ENCODE results near the gene NOC4L. TPM values are rescaled to one million over a fixed set of nuclear protein-coding genes. Genes with fewer than 3 reads are reported as not detected.

NOC4L gene
- total RNA-seq, 2 experiments from 2014 or later: 29.3 to 29.4 TPM

DNA sequence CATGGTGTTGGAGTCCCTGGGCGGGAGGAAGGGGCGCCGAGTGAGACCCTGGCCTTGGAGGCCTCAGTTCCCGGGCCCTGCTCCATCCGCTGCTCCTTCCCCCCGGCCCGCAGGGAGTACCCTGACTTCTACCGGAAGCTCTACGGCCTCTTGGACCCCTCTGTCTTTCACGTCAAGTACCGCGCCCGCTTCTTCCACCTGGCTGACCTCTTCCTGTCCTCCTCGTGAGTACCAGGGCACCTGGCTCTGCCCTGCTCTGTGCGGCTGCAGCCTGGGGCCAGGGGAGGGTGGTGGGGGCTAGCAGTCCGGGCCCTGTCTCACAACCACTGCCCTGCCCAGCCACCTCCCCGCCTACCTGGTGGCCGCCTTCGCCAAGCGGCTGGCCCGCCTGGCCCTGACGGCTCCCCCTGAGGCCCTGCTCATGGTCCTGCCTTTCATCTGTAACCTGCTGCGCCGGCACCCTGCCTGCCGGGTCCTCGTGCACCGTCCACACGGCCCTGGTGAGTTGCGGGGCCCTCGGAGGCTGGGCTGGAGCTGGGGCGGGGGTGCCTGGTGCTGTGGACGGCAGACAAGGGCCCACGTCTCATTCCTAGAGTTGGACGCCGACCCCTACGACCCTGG, 7.0 kb downstream of the NOC4L start:
- H3K27me3 Mint-ChIP-seq: no peaks in the 10 kb centered on the region

DNA sequence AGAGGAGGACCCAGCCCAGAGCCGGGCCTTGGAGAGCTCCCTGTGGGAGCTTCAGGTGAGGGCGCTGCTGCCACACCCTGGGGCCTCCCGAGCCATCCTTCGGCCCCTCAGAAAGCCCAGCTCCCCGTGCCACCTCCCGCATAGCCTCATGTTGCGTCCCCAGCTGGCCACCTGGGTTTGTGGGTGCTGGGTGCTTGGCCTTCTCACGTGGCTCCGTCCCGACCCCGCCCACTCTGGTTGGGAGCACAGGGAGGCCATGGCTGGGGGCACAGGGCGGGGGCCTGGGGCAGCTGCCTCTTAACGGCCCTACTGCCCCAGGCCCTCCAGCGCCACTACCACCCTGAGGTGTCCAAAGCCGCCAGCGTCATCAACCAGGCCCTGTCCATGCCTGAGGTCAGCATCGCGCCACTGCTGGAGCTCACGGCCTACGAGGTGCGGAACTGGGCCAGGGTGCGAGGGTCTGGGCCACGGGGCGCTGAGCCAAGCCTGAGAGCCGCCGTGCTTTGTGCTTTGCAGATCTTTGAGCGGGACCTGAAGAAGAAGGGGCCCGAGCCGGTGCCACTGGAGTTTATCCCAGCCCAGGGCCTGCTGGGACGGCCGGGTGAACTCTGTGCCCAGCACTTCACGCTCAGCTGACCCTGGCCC, 7.6 kb downstream of the NOC4L start:
- no peaks in the 10 kb centered on the region for H3K36me3 Mint-ChIP-seq
- no peak overlapping the region for H3K27ac Mint-ChIP-seq
- POLR2A ChIA-PET: no interaction called here
- DNase-seq (peak; percentile 29), ATAC-seq (ENCODE audit: low read depth) (no peak)
- H3K27me3 Mint-ChIP-seq: no peaks in the 10 kb centered on the region
- H3K4me1 Mint-ChIP-seq: peaks cover 1% of the 10 kb centered on the region
- no peaks in the 10 kb centered on the region for H3K9me3 Mint-ChIP-seq
- H3K4me3 Mint-ChIP-seq: no peak overlapping the region

More for the DNA sequence above, 7.0 kb downstream of the NOC4L start:
- ATAC-seq (ENCODE audit: low read depth) (no peak), DNase-seq (peak; percentile 26)
- H3K36me3 Mint-ChIP-seq: no peaks in the 10 kb centered on the region
- peaks cover 4% of the 10 kb centered on the region for H3K4me1 Mint-ChIP-seq
- POLR2A ChIA-PET: no interaction called here
- H3K9me3 Mint-ChIP-seq: no peaks in the 10 kb centered on the region
- H3K4me3 Mint-ChIP-seq: no peak overlapping the region
- peak overlapping the region; percentile 16 for H3K27ac Mint-ChIP-seq

GRCh38 chr12:132152411-132152821, 8.2 kb downstream of the NOC4L start:
- Mint-ChIP-seq H3K36me3 (no peaks in the 10 kb centered on the region), H3K27me3 (no peaks in the 10 kb centered on the region), H3K9me3 (no peaks in the 10 kb centered on the region), H3K4me3 (no peak overlapping the region), H3K4me1 (peaks cover 1% of the 10 kb centered on the region), H3K27ac (no peak overlapping the region)
- peak; percentile 26 for DNase-seq
- ATAC-seq (ENCODE audit: low read depth): no peak
- POLR2A ChIA-PET: no interaction called here

GRCh38 chr12:132152953-132153352, 8.7 kb downstream of the NOC4L start:
- ATAC-seq (ENCODE audit: low read depth): no peak
- Mint-ChIP-seq H3K27ac (no peak overlapping the region), H3K4me3 (no peak overlapping the region), H3K27me3 (no peaks in the 10 kb centered on the region), H3K4me1 (peaks cover 1% of the 10 kb centered on the region), H3K36me3 (no peaks in the 10 kb centered on the region), H3K9me3 (no peaks in the 10 kb centered on the region)
- DNase-seq: peak; percentile 29
- POLR2A ChIA-PET: no interaction called here

DNA sequence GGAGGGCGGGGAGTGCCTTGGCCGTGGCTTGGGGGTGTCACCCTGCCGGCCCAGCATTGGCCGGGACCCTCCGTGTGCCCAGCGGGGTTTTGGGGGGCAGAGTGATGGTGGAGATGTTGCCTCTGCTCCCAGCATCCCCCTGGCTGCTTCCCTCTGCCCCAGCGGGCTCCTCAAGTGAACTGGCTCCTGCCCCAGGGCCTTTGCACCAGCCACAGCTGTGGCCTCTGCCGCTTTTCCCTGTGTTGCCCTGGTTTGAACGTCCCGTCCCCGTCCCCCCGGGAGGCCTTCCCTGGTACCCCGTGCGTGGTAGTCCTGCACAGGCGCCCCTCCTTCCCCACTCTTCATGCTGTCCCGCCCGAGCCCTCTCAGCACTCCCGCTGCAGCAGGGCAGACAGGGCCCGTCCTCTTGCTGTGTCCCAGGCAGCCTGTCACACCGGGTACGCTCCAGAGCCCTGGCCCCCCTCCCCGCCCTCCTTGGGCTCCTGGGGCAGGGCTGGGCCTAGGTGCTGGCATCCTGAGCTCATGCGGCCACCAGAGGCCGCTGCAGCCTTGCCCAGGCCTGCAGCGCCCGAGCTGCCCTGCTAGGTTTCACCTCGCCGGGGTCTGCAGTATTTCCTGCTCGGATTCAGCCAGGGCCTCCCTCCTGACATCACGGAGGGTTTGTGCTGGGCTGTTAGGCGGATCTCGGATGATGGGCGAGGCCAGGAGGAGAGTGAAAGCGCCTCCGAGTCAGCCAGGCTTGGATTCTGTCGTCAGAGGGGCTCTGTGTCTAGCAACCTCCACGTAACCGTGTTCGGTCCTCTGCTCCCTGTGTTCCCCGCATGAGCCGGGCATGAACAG, 9.5 kb downstream of the NOC4L start:
- Mint-ChIP-seq H3K27me3 (no peaks in the 10 kb centered on the region), H3K36me3 (no peaks in the 10 kb centered on the region), H3K27ac (peak overlapping the region; percentile 21), H3K4me1 (peaks cover 1% of the 10 kb centered on the region), H3K9me3 (no peaks in the 10 kb centered on the region), H3K4me3 (no peak overlapping the region)
- POLR2A ChIA-PET: interaction anchor here (0.6 to 1.1 kb wide), 4 partner anchors 9 to 461 kb away, joined by 3 read pairs; no protein-coding TSS in a partner anchor
- DNase-seq: peak; percentile 84
- ATAC-seq (ENCODE audit: low read depth): peak; percentile 91

DNA sequence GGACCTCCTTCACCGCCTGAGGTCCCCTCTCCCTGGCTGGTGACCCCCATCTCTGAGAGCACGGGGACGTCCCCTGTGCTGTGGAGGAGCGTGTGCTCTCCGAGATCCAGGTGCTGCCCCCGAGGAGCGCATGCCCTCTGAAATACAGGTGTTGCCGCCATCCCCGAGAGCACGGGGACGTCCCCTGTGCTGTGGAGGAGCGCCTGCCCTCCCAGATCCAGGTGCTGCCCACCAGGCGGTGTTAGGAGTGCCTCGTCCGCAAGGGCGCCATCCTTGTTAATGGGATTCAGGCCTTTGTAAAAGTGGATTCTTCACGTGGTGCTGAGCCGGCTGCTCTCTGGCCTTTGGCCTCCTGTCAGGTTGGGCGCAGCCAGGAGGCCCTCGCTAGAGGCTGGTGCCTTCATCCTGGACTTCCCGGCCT, 10.1 kb downstream of the NOC4L start:
- H3K9me3 Mint-ChIP-seq: no peaks in the 10 kb centered on the region
- H3K27me3 Mint-ChIP-seq: no peaks in the 10 kb centered on the region
- H3K4me3 Mint-ChIP-seq: no peak overlapping the region
- ATAC-seq (ENCODE audit: low read depth) (peak; percentile 6), DNase-seq (no peak)
- H3K36me3 Mint-ChIP-seq: no peaks in the 10 kb centered on the region
- H3K27ac Mint-ChIP-seq: peak overlapping the region; percentile 21
- POLR2A ChIA-PET: interaction anchor here (0.6 to 1.5 kb wide), 5 partner anchors 9 to 461 kb away, joined by 3 read pairs; no protein-coding TSS in a partner anchor
- H3K4me1 Mint-ChIP-seq: peaks cover 1% of the 10 kb centered on the region

GRCh38 chr12:132154941-132155770, 10.9 kb downstream of the NOC4L start:
- H3K9me3 Mint-ChIP-seq: no peaks in the 10 kb centered on the region
- no peaks in the 10 kb centered on the region for H3K27me3 Mint-ChIP-seq
- no peaks in the 10 kb centered on the region for H3K36me3 Mint-ChIP-seq
- H3K4me1 Mint-ChIP-seq: peaks cover 1% of the 10 kb centered on the region
- H3K27ac Mint-ChIP-seq: no peak overlapping the region
- POLR2A ChIA-PET: interaction anchor here (1.5 kb wide), 1 partner anchor 32 kb away, joined by 3 read pairs; no protein-coding TSS in a partner anchor
- DNase-seq (peak; percentile 37), ATAC-seq (ENCODE audit: low read depth) (peak; percentile 19)
- no peak overlapping the region for H3K4me3 Mint-ChIP-seq

DNA sequence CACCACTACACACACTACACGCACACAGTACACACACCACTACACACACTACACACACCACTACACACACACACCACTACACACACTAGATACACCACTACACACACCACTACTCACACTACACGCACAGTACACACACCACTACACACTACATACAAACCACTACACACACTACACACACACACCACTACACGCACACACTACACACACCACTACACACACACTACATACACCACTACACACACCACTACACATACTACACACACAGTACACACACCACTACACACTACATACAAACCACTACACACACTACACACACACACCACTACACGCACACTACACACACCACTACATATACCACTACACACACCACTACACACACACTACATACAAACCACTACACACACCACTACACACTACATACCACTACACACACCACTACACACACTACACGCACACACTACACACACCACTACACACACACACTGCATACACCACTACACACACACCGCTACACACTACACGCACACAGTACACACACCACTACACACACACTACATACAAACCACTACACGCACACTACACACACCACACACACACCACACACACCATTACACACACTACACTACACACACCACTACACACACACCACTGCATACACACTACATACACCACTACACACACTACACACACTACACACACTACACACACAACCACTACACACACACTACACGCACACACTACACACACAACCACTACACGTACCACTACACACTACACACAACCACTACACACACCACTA, 11.7 kb downstream of the NOC4L start:
- Mint-ChIP-seq H3K9me3 (no peaks in the 10 kb centered on the region), H3K4me3 (no peak overlapping the region), H3K27ac (no peak overlapping the region), H3K27me3 (no peaks in the 10 kb centered on the region), H3K4me1 (peaks cover 1% of the 10 kb centered on the region), H3K36me3 (no peaks in the 10 kb centered on the region)
- no peak for ATAC-seq (ENCODE audit: low read depth)
- DNase-seq: no peak
- POLR2A ChIA-PET: interaction anchor here (1.5 kb wide), 1 partner anchor 31 kb away, joined by 3 read pairs; no protein-coding TSS in a partner anchor

- H3K9me3 Mint-ChIP-seq: no peaks in the 10 kb centered on the region
- no peak overlapping the region for H3K27ac Mint-ChIP-seq
- peaks cover 1% of the 10 kb centered on the region for H3K4me1 Mint-ChIP-seq
- POLR2A ChIA-PET: no interaction called here
- DNase-seq (no peak), ATAC-seq (ENCODE audit: low read depth) (no peak)
- no peaks in the 10 kb centered on the region for H3K36me3 Mint-ChIP-seq
- H3K27me3 Mint-ChIP-seq: no peaks in the 10 kb centered on the region
- H3K4me3 Mint-ChIP-seq: no peak overlapping the region
These were observed 12.5 kb downstream of the NOC4L start for GRCh38 chr12:132156573-132157325.

DNA sequence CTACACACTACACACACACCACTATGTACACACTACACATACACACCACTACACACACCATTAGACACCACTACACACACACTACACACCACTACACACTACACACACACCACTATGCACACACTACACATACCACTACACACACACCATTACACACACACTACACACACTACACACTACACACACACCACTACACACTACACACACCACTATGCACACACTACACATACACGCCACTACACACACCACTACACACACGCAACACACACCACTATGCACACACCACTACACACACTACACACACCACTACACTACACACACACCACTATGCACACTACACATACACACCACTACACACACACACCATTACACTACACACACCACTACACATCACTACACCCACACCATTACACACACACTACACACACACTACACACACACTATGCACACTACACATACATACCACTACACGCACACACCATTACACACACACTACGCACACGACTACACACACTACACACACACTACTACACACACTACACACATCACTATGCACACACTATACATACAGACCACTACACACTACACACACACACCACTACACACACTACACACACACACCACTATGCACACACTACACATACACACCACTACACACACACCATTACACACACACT, 13.6 kb downstream of the NOC4L start:
- no peak overlapping the region for H3K4me3 Mint-ChIP-seq
- no peaks in the 10 kb centered on the region for H3K9me3 Mint-ChIP-seq
- POLR2A ChIA-PET: no interaction called here
- no peak overlapping the region for H3K27ac Mint-ChIP-seq
- no peaks in the 10 kb centered on the region for H3K27me3 Mint-ChIP-seq
- H3K4me1 Mint-ChIP-seq: peaks cover 4% of the 10 kb centered on the region
- ATAC-seq (ENCODE audit: low read depth) (no peak), DNase-seq (no peak)
- no peaks in the 10 kb centered on the region for H3K36me3 Mint-ChIP-seq

DNA sequence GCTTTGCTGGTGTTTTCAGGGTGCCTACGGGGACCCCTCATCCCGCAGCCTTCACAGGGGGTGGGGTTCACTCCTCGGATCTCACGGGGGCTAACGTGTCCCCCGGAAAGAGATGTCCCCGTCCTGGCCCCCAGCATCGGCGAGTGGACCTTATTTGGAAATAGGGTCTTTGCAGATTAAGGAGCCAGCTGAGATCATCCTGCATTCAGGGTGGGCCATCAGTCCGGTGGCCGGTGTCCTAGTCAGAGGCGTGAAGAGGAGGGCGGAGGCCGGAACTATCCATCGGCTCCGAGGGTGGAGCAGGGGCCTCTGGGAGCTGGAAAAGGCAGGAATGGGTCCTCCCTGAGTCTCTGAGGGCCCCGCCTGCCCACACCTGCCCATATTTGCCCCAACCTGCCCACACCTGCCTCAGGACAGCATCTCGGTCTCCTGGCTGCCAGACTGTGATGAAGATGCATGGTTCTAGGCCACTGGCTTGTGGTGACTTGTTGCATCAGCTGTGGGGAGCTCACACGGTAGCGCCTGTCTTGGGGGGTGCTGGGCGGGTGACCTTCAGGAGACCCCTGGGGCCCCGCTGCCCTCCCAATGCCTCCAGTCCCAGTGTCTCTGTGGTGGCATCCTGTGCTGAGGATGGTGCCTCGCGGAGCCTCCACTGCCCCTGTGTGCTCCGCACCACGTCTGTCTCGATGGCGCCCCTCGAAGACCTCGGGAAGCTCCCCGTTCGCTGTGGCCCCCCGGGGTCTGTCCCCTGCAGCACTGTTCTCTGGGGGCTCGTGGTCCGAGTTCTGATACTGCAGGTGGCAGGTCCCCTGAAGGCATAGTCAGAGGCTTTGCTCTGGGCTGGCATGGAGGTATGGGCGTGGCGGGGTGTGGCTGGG, 14.7 kb downstream of the NOC4L start:
- H3K27me3 Mint-ChIP-seq: no peaks in the 10 kb centered on the region
- H3K36me3 Mint-ChIP-seq: no peaks in the 10 kb centered on the region
- POLR2A ChIA-PET: interaction anchor here (0.9 kb wide), 1 partner anchor 30 kb away, joined by 3 read pairs; no protein-coding TSS in a partner anchor
- ATAC-seq (ENCODE audit: low read depth) (no peak), DNase-seq (peak; percentile 28)
- no peaks in the 10 kb centered on the region for H3K9me3 Mint-ChIP-seq
- H3K4me1 Mint-ChIP-seq: peaks cover 6% of the 10 kb centered on the region
- H3K27ac Mint-ChIP-seq: no peak overlapping the region
- H3K4me3 Mint-ChIP-seq: no peak overlapping the region

All from activated naive CD8-positive, alpha-beta T cell treated with anti-CD3 and anti-CD28 coated beads, Interleukin-2, amount 10 ng/mL, durations not matched to agents 7 days and 5 days (primary cell).